H9 (cell line): ENCODE measurements around the gene TESK2. TPM values are rescaled to one million over a fixed set of nuclear protein-coding genes. Genes with fewer than 3 reads are reported as not detected.

ENCODE experiments used
- DNase-seq: peaks from one replicate; pipeline ENCODE4 v3.0.0-alpha.2; 2017
- H2AFZ ChIP-seq: one replicate; pipeline ENCODE4 v1.6.1; 2013; ENCODE audit warnings: mild to moderate bottlenecking, low read length, control low read depth, moderate library complexity
- H2AK5ac ChIP-seq: 2 replicates; pipeline ENCODE4 v1.6.1; 2013; ENCODE audit warnings: low read length, control low read depth, mixed read lengths; ENCODE audit not compliant: insufficient read length
- H2BK120ac ChIP-seq: one replicate; pipeline ENCODE4 v1.6.1; 2013; ENCODE audit warnings: low read depth, mild to moderate bottlenecking, low read length, control low read depth, inconsistent platforms; ENCODE audit not compliant: poor library complexity, severe bottlenecking
- H2BK12ac ChIP-seq: 2 replicates; pipeline ENCODE4 v1.6.1; 2013; ENCODE audit warnings: low read length, control low read depth, mixed read lengths, low read depth; ENCODE audit not compliant: insufficient read length
- H2BK15ac ChIP-seq: 2 replicates; pipeline ENCODE4 v1.6.1; 2013; ENCODE audit warnings: low read depth, low read length, control low read depth
- H2BK20ac ChIP-seq: one replicate; pipeline ENCODE4 v1.6.1; 2013; ENCODE audit warnings: low read depth, mild to moderate bottlenecking, low read length, control low read depth, inconsistent platforms; ENCODE audit not compliant: poor library complexity, severe bottlenecking
- H2BK5ac ChIP-seq: 2 replicates; pipeline ENCODE4 v1.6.1; 2013; ENCODE audit warnings: low read length, control low read depth, mixed read lengths; ENCODE audit not compliant: insufficient read length
- H3K14ac ChIP-seq: 2 replicates; pipeline ENCODE4 v1.6.1; 2013; ENCODE audit warnings: low read length, control low read depth; ENCODE audit not compliant: insufficient read depth
- H3K18ac ChIP-seq: 2 replicates; pipeline ENCODE4 v1.6.1; 2013; ENCODE audit warnings: low read depth, mild to moderate bottlenecking, mixed read lengths, low read length, control low read depth; ENCODE audit not compliant: insufficient read length
- H3K23ac ChIP-seq: 2 replicates; pipeline ENCODE4 v1.6.1; 2013; ENCODE audit warnings: low read length, control low read depth, mixed read lengths, low read depth; ENCODE audit not compliant: insufficient read length
- H3K23me2 ChIP-seq: 2 replicates; pipeline ENCODE4 v1.6.1; 2013; ENCODE audit warnings: low read depth, mild to moderate bottlenecking, mixed read lengths, low read length, control low read depth; ENCODE audit not compliant: insufficient read length, poor library complexity, severe bottlenecking
- H3K27ac ChIP-seq: 2 replicates; pipeline ENCODE4 v1.5.1; 2013; ENCODE audit warnings: low read length, control low read depth, mixed read lengths, low read depth; ENCODE audit not compliant: insufficient read length
- H3K27me3 ChIP-seq: 2 replicates; pipeline ENCODE4 v1.6.1; 2013; ENCODE audit warnings: low read length, control low read depth, inconsistent platforms; ENCODE audit not compliant: insufficient read depth
- H3K4ac ChIP-seq: 2 replicates; pipeline ENCODE4 v1.6.1; 2013; ENCODE audit warnings: low read depth, mild to moderate bottlenecking, control low read depth, inconsistent platforms, low read length, moderate library complexity
- H3K4me1 ChIP-seq: 2 replicates; pipeline ENCODE4 v1.6.1; 2013; ENCODE audit warnings: low read length, control low read depth, inconsistent platforms; ENCODE audit not compliant: insufficient read depth
- H3K4me2 ChIP-seq: 2 replicates; pipeline ENCODE4 v1.6.1; 2013; ENCODE audit warnings: low read length, control low read depth, mixed read lengths; ENCODE audit not compliant: insufficient read length, insufficient read depth
- H3K56ac ChIP-seq: 2 replicates; pipeline ENCODE4 v1.6.1; 2013; ENCODE audit warnings: low read depth, mild to moderate bottlenecking, mixed read lengths, low read length, control low read depth; ENCODE audit not compliant: insufficient read length
- H3K79me1 ChIP-seq: 2 replicates; pipeline ENCODE4 v1.6.1; 2013; ENCODE audit warnings: low read depth, mild to moderate bottlenecking, moderate library complexity, low read length, control low read depth, inconsistent platforms; ENCODE audit not compliant: insufficient read depth, poor library complexity, severe bottlenecking
- H3K79me2 ChIP-seq: 2 replicates; pipeline ENCODE4 v1.6.1; 2013; ENCODE audit warnings: low read length, control low read depth, inconsistent platforms; ENCODE audit not compliant: insufficient read depth
- H3K9ac ChIP-seq: 2 replicates; pipeline ENCODE4 v1.6.1; 2013; ENCODE audit warnings: low read length, control low read depth, mixed read lengths; ENCODE audit not compliant: insufficient read length; ENCODE audit errors: extremely low read depth
- H3K9me3 ChIP-seq: one replicate; pipeline ENCODE4 v1.6.1; 2013; ENCODE audit warnings: low read depth, low read length, inconsistent platforms; ENCODE audit not compliant: control insufficient read depth
- H3T11ph ChIP-seq: one replicate; pipeline ENCODE4 v1.6.1; 2013; ENCODE audit warnings: mild to moderate bottlenecking, low read length, control low read depth, inconsistent platforms
- H4K20me1 ChIP-seq: one replicate; pipeline ENCODE4 v1.6.1; 2013; ENCODE audit not compliant: control insufficient read depth, insufficient read length, insufficient read depth
- H4K5ac ChIP-seq: 2 replicates; pipeline ENCODE4 v1.6.1; 2013; ENCODE audit warnings: low read depth, mild to moderate bottlenecking, mixed read lengths, low read length, control low read depth; ENCODE audit not compliant: insufficient read length
- H4K8ac ChIP-seq: replicated peaks from 2 replicates; pipeline ENCODE4 v1.6.1; 2013; ENCODE audit warnings: low read length, control low read depth, mixed read lengths, low read depth; ENCODE audit not compliant: insufficient read length
- H4K91ac ChIP-seq: 2 replicates; pipeline ENCODE4 v1.6.1; 2013; ENCODE audit warnings: low read depth, mild to moderate bottlenecking, moderate library complexity, mixed read lengths, low read length, control low read depth; ENCODE audit not compliant: insufficient read length
- H3K27ac Mint-ChIP-seq, 3 experiments: 2 replicates in 2 of 3; 3 replicates in 1 of 3; pipeline ENCODE4 v1.8.0; 2020 to 2021; ENCODE audit warnings: mixed read lengths in 3 of 3, mild to moderate bottlenecking in 1 of 3, moderate library complexity in 1 of 3
- H3K27me3 Mint-ChIP-seq: 2 replicates; pipeline ENCODE4 v1.8.0; 2021; ENCODE audit warnings: low read depth, mild to moderate bottlenecking, moderate library complexity, mixed read lengths
- H3K36me3 Mint-ChIP-seq, 3 experiments: 2 replicates in 2 of 3; 3 replicates in 1 of 3; pipeline ENCODE4 v1.8.0; 2020 to 2021; ENCODE audit warnings: low read depth in 3 of 3, mixed read lengths in 3 of 3; ENCODE audit not compliant: insufficient read depth in 1 of 3
- H3K4me1 Mint-ChIP-seq, 2 experiments: 2 replicates each; pipeline ENCODE4 v1.8.0; 2020; ENCODE audit warnings: mixed read lengths in 2 of 2
- H3K4me3 Mint-ChIP-seq, 2 experiments: 2 replicates in 1 of 2; 3 replicates in 1 of 2; pipeline ENCODE4 v1.8.0; 2020 to 2021; ENCODE audit warnings: mild to moderate bottlenecking in 2 of 2, mixed read lengths in 2 of 2, moderate library complexity in 1 of 2
- H3K9me3 Mint-ChIP-seq, 2 experiments: 2 replicates in 1 of 2; 3 replicates in 1 of 2; pipeline ENCODE4 v1.8.0; 2020; ENCODE audit warnings: mild to moderate bottlenecking in 2 of 2, mixed read lengths in 2 of 2, moderate library complexity in 1 of 2
- CTCF ChIP-seq: fragments of 200-600 bp; sonication (generic); conservative IDR thresholded peaks from 3 replicates; pipeline ENCODE4 v1.8.0; 2021; ENCODE audit warnings: antibody characterized with exemption, mild to moderate bottlenecking
- WGBS: extraction: QIAGEN DNeasy Blood & Tissue Kit; methylation state at CpG from one replicate; pipeline ENCODE4 v1.1.7; 2013; ENCODE audit warnings: missing lambda C conversion rate, low lambda C conversion rate, mixed read lengths; ENCODE audit not compliant: insufficient read length; ENCODE audit errors: extremely low coverage; 5-methylcytosine and 5-hydroxymethylcytosine counted together
- total RNA-seq: library from RNA; stranded (reverse); gene quantifications from 2 replicates; pipeline ENCODE4 v1.2.1, GENCODE V29; 2021

TESK2 gene
- total RNA-seq, 1 experiment from 2014 or later: 7.2 TPM

- no peak overlapping the region for H3K4me2 ChIP-seq
- no peak overlapping the region for H2BK120ac ChIP-seq
- H2BK15ac ChIP-seq: no peak overlapping the region
- H3K23ac ChIP-seq: no peak overlapping the region
- no peaks in the 10 kb centered on the region for H3K79me1 ChIP-seq
- Mint-ChIP-seq H3K9me3 (no peaks in the 10 kb centered on the region), H3K4me3 (no peak overlapping the region), H3K27ac (peak overlapping the region in 1 of 3 experiments; percentile 50; a peak in 2 of 7 replicates), H3K27me3 (no peaks in the 10 kb centered on the region; the same call in 1 of the 2 replicates), H3K36me3 (peaks cover 25 to 50% (median 36%) of the 10 kb centered on the region in 3 experiments; a peak in 6 of 7 replicates), H3K4me1 (no peaks in the 10 kb centered on the region)
- no peaks in the 10 kb centered on the region for H3K23me2 ChIP-seq
- no peaks in the 10 kb centered on the region for H3K9me3 ChIP-seq
- H3K14ac ChIP-seq: no peak overlapping the region
- H3K27ac ChIP-seq: no peak overlapping the region
- H4K91ac ChIP-seq: no peak overlapping the region
- H2BK5ac ChIP-seq: no peak overlapping the region
- H3K79me2 ChIP-seq: no peaks in the 10 kb centered on the region
- no peak overlapping the region for H2BK20ac ChIP-seq
- no peak overlapping the region for H4K5ac ChIP-seq
- H3K56ac ChIP-seq: no peak overlapping the region
- H3K18ac ChIP-seq: no peak overlapping the region
- H4K20me1 ChIP-seq: peaks cover 5% of the 10 kb centered on the region
- no peak overlapping the region for H2AK5ac ChIP-seq
- H3K9ac ChIP-seq: no peak overlapping the region
- H3K27me3 ChIP-seq: no peaks in the 10 kb centered on the region
- H3K4ac ChIP-seq: no peak overlapping the region
- no CpG with 5 or more reads among the region's 4 CpGs for WGBS
- no peak for TF ChIP-seq CTCF
- H4K8ac ChIP-seq: no peak overlapping the region
- H3T11ph ChIP-seq: no peak overlapping the region
- no peak for DNase-seq
- no peak overlapping the region for H2AFZ ChIP-seq
- no peak overlapping the region for H2BK12ac ChIP-seq
- H3K4me1 ChIP-seq: no peaks in the 10 kb centered on the region
Observed at GRCh38 chr1:45507893-45508292, 16.9 kb upstream of the TESK2 start.
